WERI-Rb-1 (cell line): ENCODE results near the gene STAMBP.
"Not testable (repeated sequence)": the region's sequence is repeated elsewhere in the genome, so short reads cannot be mapped to it uniquely, and the experiment has no call there.

Source experiments
- DNase-seq: peaks from one replicate; pipeline ENCODE4 v3.0.0-alpha.2; 2020
- H3K27ac ChIP-seq: fragments of 250-450 bp; sonication (Bioruptor Pico); 2 replicates; pipeline ENCODE4 v1.5.1; 2020; ENCODE audit warnings: mild to moderate bottlenecking, moderate library complexity
- H3K27me3 ChIP-seq: fragments of 250-450 bp; sonication (Bioruptor Pico); 2 replicates; pipeline ENCODE4 v1.5.1; 2021; ENCODE audit warnings: mild to moderate bottlenecking, low read depth, moderate library complexity; ENCODE audit not compliant: insufficient read depth, severe bottlenecking
- H3K36me3 ChIP-seq: fragments of 250-450 bp; sonication (Bioruptor Pico); 2 replicates; pipeline ENCODE4 v1.5.1; 2020; ENCODE audit warnings: mild to moderate bottlenecking, moderate library complexity
- H3K4me3 ChIP-seq: 2 replicates; pipeline ENCODE4 v1.5.1; 2011; ENCODE audit warnings: low read depth, mild to moderate bottlenecking, control low read depth, low read length
- H3K9me3 ChIP-seq: fragments of 250-450 bp; sonication (Bioruptor Pico); 2 replicates; pipeline ENCODE4 v1.5.1; 2021; ENCODE audit warnings: mild to moderate bottlenecking, moderate library complexity; ENCODE audit not compliant: severe bottlenecking
- CTCF ChIP-seq: IDR thresholded peaks from 2 replicates; pipeline ENCODE4 v1.5.1; 2011; ENCODE audit warnings: low read depth, mild to moderate bottlenecking, control low read depth, inconsistent platforms, low read length

Gene STAMBP

GRCh38 chr2:73901143-73901542 is 72.4 kb downstream of the STAMBP start:
- no peaks in the 10 kb centered on the region for H3K9me3 ChIP-seq
- no peak for TF ChIP-seq CTCF
- no peak for DNase-seq
- no peaks in the 10 kb centered on the region for H3K36me3 ChIP-seq
- no peak overlapping the region for H3K4me3 ChIP-seq
- H3K27me3 ChIP-seq: no peaks in the 10 kb centered on the region
- H3K27ac ChIP-seq: no peak overlapping the region

DNA sequence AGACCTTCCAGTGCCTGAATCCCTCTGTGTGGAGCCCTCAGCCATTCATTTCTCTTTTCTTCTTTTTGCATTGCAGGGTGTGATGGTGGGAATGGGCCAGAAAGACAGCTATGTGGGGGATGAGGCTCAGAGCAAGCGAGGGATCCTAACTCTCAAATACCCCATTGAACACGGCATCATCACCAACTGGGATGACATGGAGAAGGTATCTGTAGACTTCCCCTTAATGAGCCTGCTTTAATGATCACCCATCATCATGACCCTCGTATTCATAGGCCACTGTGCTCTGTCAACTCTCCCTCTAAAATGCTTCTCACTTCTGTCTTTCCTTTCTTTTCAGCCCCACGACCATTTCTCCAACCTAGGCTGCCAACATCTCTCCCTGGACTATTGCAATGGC is 73.5 kb downstream of the STAMBP start:
- no peak for DNase-seq
- Histone ChIP-seq H3K27ac (no peak overlapping the region), H3K36me3 (no peaks in the 10 kb centered on the region), H3K4me3 (no peak overlapping the region), H3K9me3 (no peaks in the 10 kb centered on the region), H3K27me3 (no peaks in the 10 kb centered on the region)
- TF ChIP-seq CTCF: no peak

GRCh38 chr2:73903313-73903712 is 74.6 kb downstream of the STAMBP start:
- Histone ChIP-seq H3K27ac (no peak overlapping the region), H3K36me3 (no peaks in the 10 kb centered on the region), H3K27me3 (no peaks in the 10 kb centered on the region), H3K9me3 (no peaks in the 10 kb centered on the region), H3K4me3 (no peak overlapping the region)
- DNase-seq: no peak
- no peak for TF ChIP-seq CTCF

DNA sequence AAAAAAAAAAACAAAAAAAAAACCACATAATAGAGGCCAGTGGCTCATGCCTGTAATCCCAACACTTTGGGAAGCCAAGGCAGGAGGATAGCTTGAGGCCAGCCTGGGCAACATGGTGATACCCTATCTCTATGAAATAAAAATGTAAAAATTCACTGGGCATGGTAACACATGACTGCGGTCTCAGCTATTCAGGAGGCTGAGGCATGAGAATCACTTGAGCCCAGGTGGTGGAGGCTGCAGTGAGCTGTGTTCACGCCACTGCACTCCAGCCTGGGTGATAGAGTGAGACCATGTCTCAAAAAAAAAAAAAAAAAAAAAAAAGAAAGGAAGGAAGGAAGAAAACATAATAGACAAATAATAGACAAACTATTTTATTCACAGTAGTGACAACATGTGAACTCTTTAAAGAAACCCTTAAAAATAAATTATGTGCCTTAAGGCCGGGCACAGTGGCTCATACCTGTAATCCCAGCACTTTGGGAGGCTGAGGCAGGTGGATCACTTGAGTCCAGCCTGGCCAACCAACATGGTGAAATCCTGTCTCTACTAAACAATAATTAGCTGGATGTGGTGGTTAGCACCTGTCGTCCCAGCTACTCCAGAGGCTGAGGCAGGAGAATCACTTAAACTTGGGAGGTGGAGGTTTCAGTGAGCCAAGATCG is 75.3 kb downstream of the STAMBP start:
- H3K4me3 ChIP-seq, H3K27me3 ChIP-seq, H3K9me3 ChIP-seq, H3K36me3 ChIP-seq, H3K27ac ChIP-seq, DNase-seq: not testable (repeated sequence)

DNA sequence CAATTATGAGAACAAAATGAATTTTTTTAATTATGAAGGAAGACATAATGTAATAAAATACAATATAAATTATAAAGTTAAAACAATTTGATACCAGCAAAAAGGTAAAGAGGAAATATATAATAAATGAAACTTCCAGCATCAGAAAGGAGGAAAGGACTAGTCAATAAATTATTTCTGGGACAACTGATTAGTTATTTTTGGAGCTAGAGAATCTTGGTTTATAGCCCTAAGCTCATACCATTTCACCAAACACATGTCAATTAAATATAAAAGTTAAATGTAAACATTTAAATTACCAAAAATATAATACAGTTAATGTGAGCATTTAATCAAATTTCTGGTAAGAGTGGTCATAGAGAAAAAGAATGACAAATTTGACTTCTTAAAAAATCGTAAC is 76.2 kb downstream of the STAMBP start:
- H3K9me3 ChIP-seq: no peaks in the 10 kb centered on the region
- no peak overlapping the region for H3K4me3 ChIP-seq
- no peaks in the 10 kb centered on the region for H3K36me3 ChIP-seq
- H3K27ac ChIP-seq: no peak overlapping the region
- no peak for TF ChIP-seq CTCF
- DNase-seq: no peak
- H3K27me3 ChIP-seq: no peaks in the 10 kb centered on the region

DNA sequence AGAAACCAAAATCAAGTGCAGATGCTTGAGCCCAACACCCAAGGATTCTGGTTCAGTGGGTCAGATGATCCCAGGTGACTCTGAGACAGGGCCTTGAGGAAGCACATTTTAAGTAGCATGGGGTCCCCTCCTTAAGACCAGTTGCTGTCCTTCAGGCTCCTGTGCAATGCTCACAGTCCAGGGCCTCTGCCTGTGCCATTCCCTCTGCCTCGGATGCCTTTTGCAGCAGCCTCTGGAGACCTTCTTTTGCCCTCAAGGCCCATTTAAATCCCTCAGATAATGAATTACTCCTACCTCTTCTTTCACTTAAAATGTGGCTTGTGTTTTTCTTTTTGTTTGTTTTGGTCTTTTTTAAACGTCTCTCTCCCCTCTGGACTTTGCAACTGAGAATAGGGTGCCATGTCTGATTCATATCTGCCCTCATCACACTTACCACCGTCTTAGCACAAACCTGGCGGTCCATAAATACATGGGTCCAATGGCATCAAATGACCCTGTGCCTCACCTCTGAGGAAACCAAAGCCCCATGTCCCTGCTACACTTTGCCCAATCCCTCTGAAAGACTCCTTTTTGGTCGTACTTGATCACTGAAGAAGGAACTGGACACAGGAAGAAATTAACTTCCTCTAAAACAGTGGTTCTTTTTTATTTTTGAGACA is 78.2 kb downstream of the STAMBP start:
- no peak for TF ChIP-seq CTCF
- no peak for DNase-seq
- no peak overlapping the region for H3K4me3 ChIP-seq
- no peaks in the 10 kb centered on the region for H3K27me3 ChIP-seq
- no peak overlapping the region for H3K27ac ChIP-seq
- no peaks in the 10 kb centered on the region for H3K36me3 ChIP-seq
- no peaks in the 10 kb centered on the region for H3K9me3 ChIP-seq
